Naive thymus-derived CD4-positive, alpha-beta T cell (primary cell): Measurements from ENCODE around the gene HCN2. TPM values are rescaled to one million over a fixed set of nuclear protein-coding genes. Genes with fewer than 3 reads are reported as not detected.
A peak's percentile ranks its signal among the peaks of the same experiment; 100 is the strongest.

ENCODE experiments used
- ATAC-seq: fragments of 150-1000 bp; cut with Tn5 transposase; 2 replicates; pipeline ENCODE4 v1.10.0; 2021; ENCODE audit warnings: mild to moderate bottlenecking, moderate library complexity
- CTCF ChIA-PET: fragments of 350-600 bp; sonication (Branson Sonifier 250); formaldehyde crosslinking; loops from one replicate; lab custom pipeline; 2021; ENCODE audit warnings: antibody characterized with exemption; lab: Charles Lee
- POLR2A ChIA-PET: fragments of 350-600 bp; sonication (Branson Sonifier 250); formaldehyde crosslinking; loops from one replicate; lab custom pipeline; 2021; ENCODE audit warnings: antibody characterized with exemption, inconsistent platforms; lab: Charles Lee
- DNase-seq, 9 donors: peaks; one replicate each; pipeline versions ENCODE4 v3.0.0 to v3.0.0-alpha.2; 2020 to 2022; ENCODE audit warnings: mixed read lengths in 1 of 9
- H3K27ac ChIP-seq: one replicate; pipeline ENCODE4 v1.7.0; 2013; ENCODE audit warnings: mild to moderate bottlenecking, low read depth, low read length, moderate library complexity
- H3K27me3 ChIP-seq, 2 donors: one replicate each; pipeline ENCODE4 v1.7.0; 2013; ENCODE audit warnings: low read length in 2 of 2, mild to moderate bottlenecking in 2 of 2, moderate library complexity in 2 of 2; ENCODE audit not compliant: control insufficient read depth in 2 of 2, insufficient read depth in 2 of 2
- H3K36me3 ChIP-seq, 3 experiments: 1 replicate in 2 of 3; 2 replicates in 1 of 3; pipeline ENCODE4 v1.7.0; 2013; ENCODE audit warnings: low read length in 3 of 3, mild to moderate bottlenecking in 3 of 3, moderate library complexity in 1 of 3; ENCODE audit not compliant: insufficient read depth in 3 of 3, control insufficient read depth in 2 of 3
- H3K4me1 ChIP-seq, 2 donors: one replicate each; pipeline ENCODE4 v1.7.0; 2013; ENCODE audit warnings: low read length in 2 of 2, mild to moderate bottlenecking in 2 of 2, moderate library complexity in 1 of 2; ENCODE audit not compliant: control insufficient read depth in 2 of 2, insufficient read depth in 2 of 2
- H3K4me3 ChIP-seq: 2 replicates; pipeline ENCODE4 v1.7.0; 2013; ENCODE audit warnings: mild to moderate bottlenecking, low read length
- H3K9me3 ChIP-seq, 3 experiments: 1 replicate in 2 of 3; 2 replicates in 1 of 3; pipeline ENCODE4 v1.7.0; 2013; ENCODE audit warnings: low read length in 3 of 3; ENCODE audit not compliant: control insufficient read depth in 2 of 3
- H3K27ac Mint-ChIP-seq, 9 donors: one replicate each; pipeline ENCODE4 v1.8.0; 2020 to 2022; ENCODE audit warnings: mixed read lengths in 9 of 9, mild to moderate bottlenecking in 8 of 9, moderate library complexity in 5 of 9, inconsistent platforms in 2 of 9
- H3K27me3 Mint-ChIP-seq, 5 donors: one replicate each; pipeline ENCODE4 v1.8.0; 2021 to 2022; ENCODE audit warnings: mixed read lengths in 5 of 5, mild to moderate bottlenecking in 1 of 5
- H3K36me3 Mint-ChIP-seq, 5 donors: one replicate each; pipeline ENCODE4 v1.8.0; 2020 to 2022; ENCODE audit warnings: mixed read lengths in 5 of 5, mild to moderate bottlenecking in 3 of 5, inconsistent platforms in 1 of 5
- H3K4me1 Mint-ChIP-seq, 7 donors: one replicate each; pipeline ENCODE4 v1.8.0; 2020 to 2022; ENCODE audit warnings: mixed read lengths in 7 of 7, mild to moderate bottlenecking in 3 of 7, inconsistent platforms in 1 of 7
- H3K4me3 Mint-ChIP-seq, 10 donors: one replicate each; pipeline ENCODE4 v1.8.0; 2020 to 2022; ENCODE audit warnings: mild to moderate bottlenecking in 10 of 10, mixed read lengths in 10 of 10, moderate library complexity in 6 of 10, inconsistent platforms in 2 of 10
- H3K9me3 Mint-ChIP-seq, 11 donors: one replicate each; pipeline ENCODE4 v1.8.0; 2020 to 2022; ENCODE audit warnings: mixed read lengths in 11 of 11, mild to moderate bottlenecking in 4 of 11, inconsistent platforms in 1 of 11, moderate library complexity in 1 of 11
- intact Hi-C, 2 donors: fragments of 100-400 bp; cut with micrococcal nuclease; formaldehyde crosslinking; loops; one replicate each; pipeline ENCODE4 v1.15.1; 2023
- polyA plus RNA-seq, 2 donors: library from polyadenylated mRNA; unstranded; fragments of 300-500 nt; fragmentation: Illumina TruSeq; gene quantifications; one replicate each; pipeline ENCODE4 v1.2.3, GENCODE V29; 2021
- total RNA-seq, 6 experiments: library from RNA in 5 of 6; stranded (reverse) in 5 of 6; gene quantifications; 1 replicate in 5 of 6; 2 replicates in 1 of 6; pipeline ENCODE4 v1.2.3 and lab custom pipeline; 2021 to 2026

The HCN2 gene
- total and polyA plus RNA-seq, 7 experiments from 2014 or later: 0.93 to 2.6 (median 2.2) TPM; not detected in 2

GRCh38 chr19:547117-547516 is 42.6 kb upstream of the HCN2 start:
- Histone ChIP-seq H3K4me1 (peaks cover 5 to 10% of the 10 kb centered on the region in 2 donors), H3K4me3 (no peak overlapping the region), H3K27me3 (no peaks in the 10 kb centered on the region), H3K9me3 (no peaks in the 10 kb centered on the region), H3K27ac (no peak overlapping the region), H3K36me3 (peaks cover 0 to 24% (median 6%) of the 10 kb centered on the region in 3 experiments)
- Mint-ChIP-seq H3K4me3 (peak overlapping the region in 3 of 10 donors; percentile 48 to 59 (median 57)), H3K36me3 (peaks cover 0 to 7% (median 0%) of the 10 kb centered on the region in 5 donors), H3K27ac (peak overlapping the region in 3 of 9 donors; percentile 14 to 31 (median 25)), H3K9me3 (no peaks in the 10 kb centered on the region), H3K4me1 (peaks cover 10 to 26% (median 21%) of the 10 kb centered on the region in 7 donors), H3K27me3 (no peaks in the 10 kb centered on the region)
- DNase-seq (no peak), ATAC-seq (no peak)
- ChIA-PET POLR2A (no interaction called here), CTCF (no interaction called here)
- intact Hi-C loops: no loop called here

- CTCF ChIA-PET: no interaction called here
- no peaks in the 10 kb centered on the region for H3K27me3 ChIP-seq
- DNase-seq (no peak), ATAC-seq (no peak)
- POLR2A ChIA-PET: no interaction called here
- H3K27me3 Mint-ChIP-seq: no peaks in the 10 kb centered on the region
- H3K36me3 ChIP-seq: peaks cover 0 to 20% (median 6%) of the 10 kb centered on the region in 3 experiments
- intact Hi-C loops: no loop called here
- H3K9me3 ChIP-seq: no peaks in the 10 kb centered on the region
- H3K4me1 Mint-ChIP-seq: peaks cover 10 to 26% (median 20%) of the 10 kb centered on the region in 7 donors
- peaks cover 0 to 7% (median 0%) of the 10 kb centered on the region in 5 donors for H3K36me3 Mint-ChIP-seq
- H3K27ac Mint-ChIP-seq: peak overlapping the region in 3 of 9 donors; percentile 14 to 59 (median 54)
- peak overlapping the region in 1 of 10 donors; percentile 14 for H3K4me3 Mint-ChIP-seq
- peaks cover 3 to 8% of the 10 kb centered on the region in 2 donors for H3K4me1 ChIP-seq
- H3K9me3 Mint-ChIP-seq: no peaks in the 10 kb centered on the region
- H3K4me3 ChIP-seq: no peak overlapping the region
- no peak overlapping the region for H3K27ac ChIP-seq
Measured at GRCh38 chr19:547836-548720, 41.6 kb upstream of the HCN2 start.

- DNase-seq: no peak
- no peak overlapping the region for H3K4me3 ChIP-seq
- peaks cover 0 to 20% (median 6%) of the 10 kb centered on the region in 3 experiments for H3K36me3 ChIP-seq
- H3K4me1 Mint-ChIP-seq: peaks cover 6 to 17% (median 9%) of the 10 kb centered on the region in 7 donors
- H3K4me1 ChIP-seq: peaks cover 0 to 4% of the 10 kb centered on the region in 2 donors
- intact Hi-C loops: no loop called here
- H3K9me3 Mint-ChIP-seq: no peaks in the 10 kb centered on the region
- no peak overlapping the region for H3K27ac ChIP-seq
- no peaks in the 10 kb centered on the region for H3K27me3 Mint-ChIP-seq
- no peaks in the 10 kb centered on the region for H3K9me3 ChIP-seq
- H3K27ac Mint-ChIP-seq: no peak overlapping the region
- no peak overlapping the region for H3K4me3 Mint-ChIP-seq
- H3K27me3 ChIP-seq: no peaks in the 10 kb centered on the region
- H3K36me3 Mint-ChIP-seq: peaks cover 0 to 4% (median 0%) of the 10 kb centered on the region in 5 donors
- no peak for ATAC-seq
- CTCF ChIA-PET: no interaction called here
- POLR2A ChIA-PET: no interaction called here
Measured at GRCh38 chr19:548886-549830, 40.5 kb upstream of the HCN2 start.

GRCh38 chr19:554817-555216 is 34.9 kb upstream of the HCN2 start:
- H3K27me3 ChIP-seq: no peaks in the 10 kb centered on the region
- no peaks in the 10 kb centered on the region for H3K9me3 ChIP-seq
- H3K4me1 ChIP-seq: no peaks in the 10 kb centered on the region
- H3K4me3 ChIP-seq: no peak overlapping the region
- no peak for DNase-seq
- CTCF ChIA-PET: interaction anchor here (0.7 kb wide), 1 partner anchor 32 kb away, joined by 4 read pairs; no protein-coding TSS in a partner anchor
- Mint-ChIP-seq H3K4me3 (no peak overlapping the region), H3K27ac (no peak overlapping the region), H3K27me3 (no peaks in the 10 kb centered on the region), H3K36me3 (no peaks in the 10 kb centered on the region), H3K4me1 (peaks cover 0 to 6% (median 4%) of the 10 kb centered on the region in 7 donors), H3K9me3 (no peaks in the 10 kb centered on the region)
- POLR2A ChIA-PET: no interaction called here
- H3K27ac ChIP-seq: no peak overlapping the region
- no peak for ATAC-seq
- intact Hi-C loops: no loop called here
- H3K36me3 ChIP-seq: no peaks in the 10 kb centered on the region

GRCh38 chr19:555474-555808 is 34.2 kb upstream of the HCN2 start:
- H3K27me3 Mint-ChIP-seq: no peaks in the 10 kb centered on the region
- Histone ChIP-seq H3K4me3 (no peak overlapping the region), H3K9me3 (no peaks in the 10 kb centered on the region), H3K4me1 (no peaks in the 10 kb centered on the region), H3K27me3 (no peaks in the 10 kb centered on the region), H3K27ac (no peak overlapping the region), H3K36me3 (no peaks in the 10 kb centered on the region)
- no peak overlapping the region for H3K27ac Mint-ChIP-seq
- H3K4me1 Mint-ChIP-seq: peaks cover 0 to 6% (median 4%) of the 10 kb centered on the region in 7 donors
- ATAC-seq (no peak), DNase-seq (no peak)
- intact Hi-C loops: no loop called here
- ChIA-PET POLR2A (no interaction called here), CTCF (interaction anchor here (0.6 to 0.7 kb wide), 2 partner anchors 11 to 33 kb away, joined by 4 read pairs; no protein-coding TSS in a partner anchor)
- H3K36me3 Mint-ChIP-seq: no peaks in the 10 kb centered on the region
- no peak overlapping the region for H3K4me3 Mint-ChIP-seq
- no peaks in the 10 kb centered on the region for H3K9me3 Mint-ChIP-seq

GRCh38 chr19:556611-557382 is 32.9 kb upstream of the HCN2 start:
- POLR2A ChIA-PET: no interaction called here
- H3K27me3 Mint-ChIP-seq: no peaks in the 10 kb centered on the region
- H3K27ac Mint-ChIP-seq: no peak overlapping the region
- Histone ChIP-seq H3K4me3 (no peak overlapping the region), H3K27me3 (no peaks in the 10 kb centered on the region), H3K27ac (no peak overlapping the region), H3K4me1 (no peaks in the 10 kb centered on the region), H3K9me3 (no peaks in the 10 kb centered on the region), H3K36me3 (no peaks in the 10 kb centered on the region)
- H3K4me1 Mint-ChIP-seq: peaks cover 0 to 4% (median 0%) of the 10 kb centered on the region in 7 donors
- CTCF ChIA-PET: no interaction called here
- intact Hi-C loops: no loop called here
- ATAC-seq (no peak), DNase-seq (no peak)
- no peaks in the 10 kb centered on the region for H3K36me3 Mint-ChIP-seq
- H3K4me3 Mint-ChIP-seq: no peak overlapping the region
- H3K9me3 Mint-ChIP-seq: no peaks in the 10 kb centered on the region
